ENCODE measurements around the gene RALBP1. TPM values are rescaled to one million over a fixed set of nuclear protein-coding genes. Genes with fewer than 3 reads are reported as not detected.
"Not testable (repeated sequence)": the region's sequence is repeated elsewhere in the genome, so short reads cannot be mapped to it uniquely, and the experiment has no call there.

RALBP1 gene
- total RNA-seq, 1 donor from 2014 or later: 53.3 TPM

DNA sequence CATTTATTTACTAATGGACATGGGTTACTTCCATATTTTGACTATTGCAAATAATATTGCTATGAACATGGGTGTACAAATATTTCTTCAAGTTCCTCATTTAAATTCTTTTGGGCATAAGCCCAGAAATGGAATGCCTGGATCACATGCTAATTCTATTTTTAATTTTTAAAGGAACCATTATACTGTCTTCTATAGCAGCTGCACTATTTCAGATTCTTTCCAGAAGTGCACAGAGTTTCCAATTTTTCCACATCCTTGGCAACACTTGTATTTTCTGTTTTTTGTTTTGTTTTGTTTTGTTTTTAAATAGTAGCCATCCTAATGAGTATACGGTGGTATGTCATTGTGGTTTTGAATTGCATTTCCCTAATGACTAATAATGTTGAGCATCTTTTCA lies 8.5 kb upstream of the RALBP1 start:
- DNase-seq (no peak), ATAC-seq (no peak)
- H3K9me3 ChIP-seq: peaks cover 13% of the 10 kb centered on the region
- no peaks in the 10 kb centered on the region for H3K27me3 ChIP-seq
- H3K4me1 ChIP-seq: no peaks in the 10 kb centered on the region
- H3K36me3 ChIP-seq: no peaks in the 10 kb centered on the region
- no peak overlapping the region for H3K27ac ChIP-seq
- intact Hi-C loops (cut with DNase I): no loop called here
- no peak overlapping the region for H3K4me3 ChIP-seq
- TF ChIP-seq, protein P1, sequence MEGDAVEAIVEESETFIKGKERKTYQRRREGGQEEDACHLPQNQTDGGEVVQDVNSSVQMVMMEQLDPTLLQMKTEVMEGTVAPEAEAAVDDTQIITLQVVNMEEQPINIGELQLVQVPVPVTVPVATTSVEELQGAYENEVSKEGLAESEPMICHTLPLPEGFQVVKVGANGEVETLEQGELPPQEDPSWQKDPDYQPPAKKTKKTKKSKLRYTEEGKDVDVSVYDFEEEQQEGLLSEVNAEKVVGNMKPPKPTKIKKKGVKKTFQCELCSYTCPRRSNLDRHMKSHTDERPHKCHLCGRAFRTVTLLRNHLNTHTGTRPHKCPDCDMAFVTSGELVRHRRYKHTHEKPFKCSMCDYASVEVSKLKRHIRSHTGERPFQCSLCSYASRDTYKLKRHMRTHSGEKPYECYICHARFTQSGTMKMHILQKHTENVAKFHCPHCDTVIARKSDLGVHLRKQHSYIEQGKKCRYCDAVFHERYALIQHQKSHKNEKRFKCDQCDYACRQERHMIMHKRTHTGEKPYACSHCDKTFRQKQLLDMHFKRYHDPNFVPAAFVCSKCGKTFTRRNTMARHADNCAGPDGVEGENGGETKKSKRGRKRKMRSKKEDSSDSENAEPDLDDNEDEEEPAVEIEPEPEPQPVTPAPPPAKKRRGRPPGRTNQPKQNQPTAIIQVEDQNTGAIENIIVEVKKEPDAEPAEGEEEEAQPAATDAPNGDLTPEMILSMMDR (IDR thresholded peaks at IDR 0.05): no peak

DNA sequence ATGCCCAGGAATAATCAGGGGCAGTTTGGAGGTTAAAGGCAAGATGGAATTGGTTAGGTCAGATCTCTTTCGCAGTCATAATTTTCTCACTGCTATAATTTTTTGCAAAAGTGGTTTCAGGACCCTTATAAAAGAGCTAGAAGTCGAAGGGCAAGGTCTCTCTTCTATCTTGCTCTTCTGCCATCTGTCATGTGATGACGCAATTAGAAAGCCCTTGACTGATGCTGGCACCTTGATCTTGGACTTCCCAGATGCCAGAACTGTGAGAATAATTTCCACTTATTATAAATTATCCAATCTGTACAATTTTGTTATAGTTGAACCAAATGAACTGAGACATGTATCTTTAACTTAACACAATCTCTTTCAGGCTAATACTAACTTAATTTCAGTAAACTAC lies 6.3 kb upstream of the RALBP1 start:
- Histone ChIP-seq H3K36me3 (no peaks in the 10 kb centered on the region), H3K4me1 (peaks cover under 1% of the 10 kb centered on the region), H3K4me3 (no peak overlapping the region), H3K27me3 (no peaks in the 10 kb centered on the region), H3K27ac (no peak overlapping the region), H3K9me3 (peaks cover 13% of the 10 kb centered on the region)
- intact Hi-C loops (cut with DNase I): no loop called here
- ATAC-seq: no peak
- no peak for DNase-seq
- TF ChIP-seq, protein P1 (IDR thresholded peaks at IDR 0.05): no peak

DNA sequence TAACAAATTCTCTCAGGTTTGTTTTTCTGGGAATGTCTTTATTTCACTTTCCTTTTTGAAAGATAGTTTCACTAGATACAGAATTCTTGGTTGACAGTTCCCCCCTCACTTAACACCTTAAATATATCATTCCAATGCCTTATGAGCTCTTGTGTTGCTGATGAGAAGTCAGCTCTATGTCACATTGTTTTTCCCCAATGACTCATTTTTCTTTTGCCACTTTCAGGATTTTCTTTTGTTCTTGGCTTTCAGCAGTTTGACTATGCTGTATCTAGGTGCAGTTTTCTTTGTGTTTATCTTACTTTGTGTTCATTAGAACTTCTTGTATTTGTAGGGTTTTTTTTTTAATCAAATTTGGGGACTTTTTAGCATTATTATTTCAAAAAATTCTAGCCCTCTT lies 5.6 kb upstream of the RALBP1 start:
- intact Hi-C loops (cut with DNase I): no loop called here
- TF ChIP-seq, protein P1 (IDR thresholded peaks at IDR 0.05): no peak
- peaks cover 4% of the 10 kb centered on the region for H3K4me1 ChIP-seq
- H3K36me3 ChIP-seq: no peaks in the 10 kb centered on the region
- DNase-seq (no peak), ATAC-seq (no peak)
- peaks cover 13% of the 10 kb centered on the region for H3K9me3 ChIP-seq
- H3K27me3 ChIP-seq: no peaks in the 10 kb centered on the region
- no peak overlapping the region for H3K27ac ChIP-seq
- no peak overlapping the region for H3K4me3 ChIP-seq

DNA sequence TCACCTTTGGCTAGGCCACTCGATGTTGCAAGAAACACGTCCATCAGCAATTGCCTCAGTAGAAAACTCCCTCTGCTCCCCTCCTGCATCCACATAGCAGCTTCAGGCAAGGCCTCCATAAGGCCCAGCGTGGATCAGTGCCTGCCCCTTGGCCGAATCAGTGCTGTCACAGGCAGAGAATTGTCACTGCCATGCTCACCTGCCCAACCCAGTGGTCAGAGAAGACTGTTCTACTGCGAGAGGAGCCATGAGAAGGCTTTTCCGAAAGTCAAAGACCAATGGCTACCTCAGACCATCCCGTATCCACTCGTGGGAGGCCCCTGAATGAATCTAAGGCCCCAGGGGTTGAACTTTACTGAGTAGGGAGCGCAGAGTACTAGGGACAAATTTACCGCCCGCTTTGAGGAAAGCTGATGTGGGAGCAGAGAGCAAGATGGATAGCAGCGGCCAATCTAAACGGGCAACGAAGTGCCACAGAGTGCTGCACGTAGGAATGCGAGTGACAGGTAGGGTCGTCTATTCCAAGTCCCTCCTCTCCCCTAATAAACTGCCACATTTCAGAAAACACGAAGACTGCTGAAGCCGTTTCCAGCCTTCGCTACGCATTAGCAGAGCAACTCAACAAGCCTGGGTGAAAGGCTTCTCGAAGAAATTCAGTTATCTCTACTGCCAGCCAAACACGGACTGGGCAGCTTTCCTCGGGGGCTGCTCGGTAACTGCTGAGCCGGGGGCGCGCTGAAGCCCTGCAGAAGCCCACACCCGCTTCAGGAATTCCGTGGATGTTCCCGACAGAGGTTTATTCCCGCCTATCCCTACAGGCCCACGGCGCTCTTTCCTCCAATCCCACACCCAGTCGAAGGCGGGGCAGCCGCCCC lies 968 bp upstream of the RALBP1 start:
- ATAC-seq: peak; percentile 79
- Histone ChIP-seq H3K27ac (peak overlapping the region; percentile 91), H3K4me1 (peaks cover 11% of the 10 kb centered on the region), H3K9me3 (no peaks in the 10 kb centered on the region), H3K4me3 (peak overlapping the region; percentile 92), H3K27me3 (no peaks in the 10 kb centered on the region), H3K36me3 (peaks cover 4% of the 10 kb centered on the region)
- TF ChIP-seq, protein P1 (IDR thresholded peaks at IDR 0.05): no peak
- intact Hi-C loops (cut with DNase I): no loop called here
- DNase-seq: no peak

DNA sequence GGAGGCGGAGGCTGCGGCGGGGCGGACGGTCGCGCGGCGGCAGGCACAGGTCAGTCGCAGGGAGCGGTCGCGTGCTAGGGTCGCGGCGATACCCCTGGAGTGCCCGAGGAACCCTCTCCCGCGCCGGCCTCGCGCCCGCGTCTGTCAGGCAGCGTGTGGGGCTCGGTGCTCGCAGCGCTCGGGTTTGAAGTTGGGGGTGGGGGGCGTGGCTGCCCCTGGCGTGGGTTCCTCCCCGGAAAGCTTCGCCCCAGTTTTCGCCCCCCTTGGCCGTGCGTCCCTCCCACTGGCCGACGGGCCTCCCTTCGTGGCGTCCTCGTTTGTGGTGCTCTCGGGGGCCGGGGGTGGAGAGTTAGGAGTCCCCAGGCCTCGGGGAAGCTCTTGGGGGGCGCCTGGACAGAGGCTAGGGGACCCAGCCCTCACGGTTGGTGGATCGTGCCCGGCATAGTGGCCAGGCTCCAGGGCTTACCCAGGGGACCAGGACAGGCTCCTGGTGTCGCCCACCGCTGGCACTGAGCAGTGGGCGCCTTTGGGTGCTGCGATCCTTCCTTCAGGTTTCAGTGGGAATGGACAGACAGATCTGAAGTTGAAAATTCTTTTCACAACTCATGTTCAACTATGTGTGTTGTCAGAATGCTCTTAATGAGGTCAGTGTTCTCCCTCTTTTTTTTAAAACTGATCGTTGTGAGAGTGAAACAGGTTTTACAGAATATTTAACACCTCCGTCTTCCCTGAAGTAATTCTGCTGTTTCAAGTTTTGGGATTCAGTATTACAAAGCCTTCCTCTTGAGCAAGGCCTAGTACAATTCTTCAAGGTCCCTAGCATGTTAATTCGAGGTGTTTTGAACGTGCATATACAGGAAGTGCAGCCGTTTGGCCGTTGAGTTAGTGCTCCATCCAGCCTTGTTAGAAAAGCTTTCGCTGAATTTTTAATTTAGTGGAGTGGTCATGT lies 604 bp downstream of the RALBP1 start:
- H3K27ac ChIP-seq: peak overlapping the region; percentile 84
- intact Hi-C loops (cut with DNase I): no loop called here

DNA sequence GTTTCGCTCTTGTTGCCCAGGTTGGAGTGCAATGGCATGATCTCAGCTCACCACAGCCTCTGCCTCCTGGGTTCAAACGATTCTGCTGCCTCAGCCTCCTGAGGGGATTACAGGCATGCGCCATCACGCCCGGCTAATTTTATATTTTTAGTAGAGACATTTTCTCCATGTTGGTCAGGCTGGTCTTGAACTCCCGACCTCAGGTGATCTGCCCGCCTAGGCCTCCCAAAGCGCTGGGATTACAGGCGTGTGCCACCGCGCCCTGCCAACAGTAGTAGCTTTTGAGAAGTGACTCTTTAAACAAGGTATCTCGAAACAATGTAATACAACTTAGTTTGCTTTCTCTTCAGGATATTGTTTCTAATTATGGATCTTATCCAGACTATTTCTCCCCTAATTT lies 1.6 kb downstream of the RALBP1 start:
- H3K36me3 ChIP-seq; DNase-seq; H3K27me3 ChIP-seq; H3K9me3 ChIP-seq; H3K27ac ChIP-seq; H3K4me3 ChIP-seq; ATAC-seq; intact Hi-C loops (cut with DNase I): not testable (repeated sequence)
- peaks cover 11% of the 10 kb centered on the region for H3K4me1 ChIP-seq

More for the DNA sequence above, 604 bp downstream of the RALBP1 start:
- TF ChIP-seq, protein P1 (IDR thresholded peaks at IDR 0.05): no peak
- Histone ChIP-seq H3K27me3 (no peaks in the 10 kb centered on the region), H3K9me3 (no peaks in the 10 kb centered on the region), H3K4me1 (peaks cover 11% of the 10 kb centered on the region), H3K36me3 (peaks cover 4% of the 10 kb centered on the region), H3K4me3 (peak overlapping the region; percentile 92)
- peak; percentile 86 for DNase-seq
- no peak for ATAC-seq

All from upper lobe of right lung (tissue), 1 donor.